ENCODE data around the gene PDE4B. TPM values are rescaled to one million over a fixed set of nuclear protein-coding genes. Genes with fewer than 3 reads are reported as not detected.

Gene PDE4B
- total and polyA plus RNA-seq, 9 of the 15 experiments (the other 6 are each of a cell fraction or from before 2014, with no cell fraction given), result 0.09 TPM; not detected in 8

GRCh38 chr1:66395202-66396061, 602.7 kb downstream of the PDE4B start (continued):
- TF ChIP-seq ZBTB40 (IDR thresholded peaks at IDR 0.05) (no peak), ZBTB40 (CRISPR knock-in tag; IDR thresholded peaks at IDR 0.05) (no peak), ZNF184 (CRISPR knock-in tag; IDR thresholded peaks at IDR 0.05) (no peak), CXXC5 (CRISPR knock-in tag; IDR thresholded peaks at IDR 0.05) (no peak), SMAD3 (CRISPR knock-in tag; conservative IDR thresholded peaks at IDR 0.05) (no peak), RHOXF2B (CRISPR knock-in tag; conservative IDR thresholded peaks at IDR 0.05) (no peak), SFPQ (IDR thresholded peaks at IDR 0.05; ENCODE audit: low read depth, low read length) (no peak), SAP30 (IDR thresholded peaks at IDR 0.05; ENCODE audit: borderline replicate concordance, insufficient read depth, low read depth, low read length, poor library complexity, severe bottlenecking) (no peak)
